ENCODE measurements around the gene GNAS.

GRCh38 chr20:58817748-58818147 is 34.8 kb upstream of the GNAS start:
- TF ChIP-seq, protein P1, sequence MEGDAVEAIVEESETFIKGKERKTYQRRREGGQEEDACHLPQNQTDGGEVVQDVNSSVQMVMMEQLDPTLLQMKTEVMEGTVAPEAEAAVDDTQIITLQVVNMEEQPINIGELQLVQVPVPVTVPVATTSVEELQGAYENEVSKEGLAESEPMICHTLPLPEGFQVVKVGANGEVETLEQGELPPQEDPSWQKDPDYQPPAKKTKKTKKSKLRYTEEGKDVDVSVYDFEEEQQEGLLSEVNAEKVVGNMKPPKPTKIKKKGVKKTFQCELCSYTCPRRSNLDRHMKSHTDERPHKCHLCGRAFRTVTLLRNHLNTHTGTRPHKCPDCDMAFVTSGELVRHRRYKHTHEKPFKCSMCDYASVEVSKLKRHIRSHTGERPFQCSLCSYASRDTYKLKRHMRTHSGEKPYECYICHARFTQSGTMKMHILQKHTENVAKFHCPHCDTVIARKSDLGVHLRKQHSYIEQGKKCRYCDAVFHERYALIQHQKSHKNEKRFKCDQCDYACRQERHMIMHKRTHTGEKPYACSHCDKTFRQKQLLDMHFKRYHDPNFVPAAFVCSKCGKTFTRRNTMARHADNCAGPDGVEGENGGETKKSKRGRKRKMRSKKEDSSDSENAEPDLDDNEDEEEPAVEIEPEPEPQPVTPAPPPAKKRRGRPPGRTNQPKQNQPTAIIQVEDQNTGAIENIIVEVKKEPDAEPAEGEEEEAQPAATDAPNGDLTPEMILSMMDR (conservative IDR thresholded peaks at IDR 0.05; ENCODE audit: low read length): no peak
- TF ChIP-seq EZH2phosphoT487 (IDR thresholded peaks at IDR 0.05; ENCODE audit: borderline replicate concordance, low read depth, low read length): no peak

Measured in OCI-LY7 (cell line).